Stomach (tissue), 9 donors: ENCODE results near the gene SLC6A3. TPM values are rescaled to one million over a fixed set of nuclear protein-coding genes. Genes with fewer than 3 reads are reported as not detected.

Experiments used
- DNase-seq, 2 donors: peaks; one replicate each; pipeline versions ENCODE4 v3.0.0 to v3.0.0-alpha.2; 2013 to 2019
- H3K27ac ChIP-seq, 5 donors: fragments of 200-600 bp in 4 of 5; sonication (generic) in 4 of 5; one replicate each; pipeline ENCODE4 v1.5.1; 2013 to 2019; ENCODE audit warnings: mild to moderate bottlenecking in 1 of 5, moderate library complexity in 1 of 5
- H3K27me3 ChIP-seq, 3 donors: fragments of 200-600 bp; sonication (generic); one replicate each; pipeline ENCODE4 v1.5.1; 2017 to 2019; ENCODE audit warnings: mixed run types in 1 of 3
- H3K36me3 ChIP-seq, 4 donors: fragments of 200-600 bp; sonication (generic); 1 replicate in 3 of 4; 2 replicates in 1 of 4; pipeline ENCODE4 v1.5.1; 2016 to 2019
- H3K4me1 ChIP-seq, 4 donors: fragments of 200-600 bp; sonication (generic); one replicate each; pipeline ENCODE4 v1.5.1; 2016 to 2019
- H3K4me3 ChIP-seq, 4 donors: fragments of 200-600 bp; sonication (generic) in 3 of 4; one replicate each; pipeline ENCODE4 v1.5.1; 2016 to 2019; ENCODE audit warnings: mild to moderate bottlenecking in 1 of 4
- H3K9me3 ChIP-seq, 4 donors: fragments of 200-600 bp; sonication (generic); one replicate each; pipeline ENCODE4 v1.5.1; 2016 to 2019
- EP300 ChIP-seq: sonication (generic); formaldehyde crosslinking; IDR thresholded peaks from one replicate; pipeline ENCODE4 v1.6.1; 2017; ENCODE audit warnings: antibody characterized with exemption
- POLR2A ChIP-seq, 4 donors: fragments of 450-650 bp; IDR thresholded peaks; one replicate each; pipeline ENCODE4 v1.6.1; 2016; ENCODE audit warnings: antibody characterized with exemption in 4 of 4, control low read depth in 2 of 4, mild to moderate bottlenecking in 1 of 4, moderate library complexity in 1 of 4
- POLR2AphosphoS5 ChIP-seq, 3 donors: sonication (generic); formaldehyde crosslinking; IDR thresholded peaks; one replicate each; pipeline ENCODE4 v1.6.1; 2016; ENCODE audit warnings: antibody characterized with exemption in 3 of 3
- WGBS, 5 donors: extraction: QIAGEN DNeasy Blood & Tissue Kit in 3 of 5; methylation state at CpG; one replicate each; pipeline versions ENCODE4 v1.1.5 to v1.1.7; 2013 to 2018; 5-methylcytosine and 5-hydroxymethylcytosine counted together
- intact Hi-C: fragments of 100-400 bp; cut with DNase I; formaldehyde crosslinking; loops from one replicate; pipeline ENCODE4 v1.15.1; 2023; ENCODE audit warnings: low total_unique reads
- polyA plus RNA-seq, 3 donors: library from polyadenylated mRNA; stranded (reverse); fragments of 200-250 nt; gene quantifications; one replicate each; pipeline ENCODE4 v1.2.3, GENCODE V29; 2013
- total RNA-seq, 5 donors: library from RNA; depleted of rRNA; stranded (reverse); fragments of >200 nt; gene quantifications; one replicate each; pipeline versions ENCODE4 v1.1.0 to v1.2.3, GENCODE V29; 2014 to 2016
- TF ChIP-seq, protein P1 (sequence below), 7 experiments: fragments of 450-650 bp in 4 of 7; fragments of 200-600 bp in 3 of 7; sonication (generic) in 3 of 7; IDR thresholded peaks; one replicate each; pipeline ENCODE4 v1.5.1; 2016 to 2019; ENCODE audit warnings: antibody characterized with exemption in 7 of 7, control low read depth in 2 of 7, mild to moderate bottlenecking in 1 of 7
- donor health status: healthy with polysubstance abuse.
- donor health status: Bipolar disorder and iron deficiency.
- donor health status: healthy.

Gene SLC6A3
- total and polyA plus RNA-seq, 8 donors = 0.05 TPM; not detected in 7

DNA sequence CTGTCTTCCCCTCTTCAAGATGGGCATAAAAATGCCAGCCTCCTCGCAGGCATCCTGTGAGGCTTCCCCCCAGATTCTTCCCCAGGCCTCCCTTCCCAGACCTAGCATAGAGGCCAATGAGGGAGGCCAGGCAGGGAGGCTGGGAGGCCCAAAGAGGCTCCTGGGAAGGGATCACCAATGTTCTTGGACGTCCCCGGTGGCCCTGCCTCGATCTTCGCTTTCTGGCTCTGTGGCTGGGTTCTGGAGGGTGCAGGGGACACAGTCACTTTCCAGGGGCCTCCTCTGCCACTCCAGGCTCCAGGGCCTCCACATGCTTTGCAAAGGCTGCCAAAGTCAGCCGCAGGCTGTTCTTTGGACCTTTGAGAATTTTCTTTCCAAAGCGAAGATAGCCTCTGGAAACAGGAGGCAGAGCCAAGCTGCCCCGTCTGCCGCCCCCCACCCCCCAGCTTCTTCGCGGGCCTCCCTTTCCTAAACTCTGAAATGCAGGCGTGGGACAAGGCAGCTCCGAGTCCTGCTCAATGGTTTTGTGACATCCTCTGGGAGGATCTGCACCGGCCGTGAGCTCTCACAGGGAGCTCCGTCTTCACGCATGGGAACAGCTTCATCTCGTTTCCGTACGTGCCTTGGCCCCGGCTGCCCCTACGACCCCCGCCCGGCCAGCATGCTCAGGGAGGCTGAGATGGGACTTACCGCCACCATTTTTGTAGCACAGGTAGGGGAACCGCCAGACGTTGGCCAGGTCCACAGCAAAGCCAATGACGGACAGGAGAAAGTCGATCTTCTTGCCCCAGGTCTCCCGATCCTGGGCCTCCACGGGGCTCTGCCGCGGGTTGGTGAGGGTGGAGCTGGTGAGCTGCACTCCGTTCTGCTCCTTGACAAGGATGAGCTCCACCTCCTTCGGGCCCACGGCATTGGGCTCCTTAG is 2.8 kb downstream of the SLC6A3 start:
- Histone ChIP-seq H3K4me1 (peaks cover 13 to 27% (median 20%) of the 10 kb centered on the region in 4 donors), H3K9me3 (no peaks in the 10 kb centered on the region), H3K4me3 (no peak overlapping the region), H3K36me3 (no peaks in the 10 kb centered on the region), H3K27me3 (peaks cover 17 to 100% (median 60%) of the 10 kb centered on the region in 3 donors), H3K27ac (no peak overlapping the region)
- TF ChIP-seq EP300 (no peak), POLR2AphosphoS5 (IDR thresholded peaks at IDR 0.05) (no peak), POLR2A (IDR thresholded peaks at IDR 0.05) (no peak)
- TF ChIP-seq, protein P1, sequence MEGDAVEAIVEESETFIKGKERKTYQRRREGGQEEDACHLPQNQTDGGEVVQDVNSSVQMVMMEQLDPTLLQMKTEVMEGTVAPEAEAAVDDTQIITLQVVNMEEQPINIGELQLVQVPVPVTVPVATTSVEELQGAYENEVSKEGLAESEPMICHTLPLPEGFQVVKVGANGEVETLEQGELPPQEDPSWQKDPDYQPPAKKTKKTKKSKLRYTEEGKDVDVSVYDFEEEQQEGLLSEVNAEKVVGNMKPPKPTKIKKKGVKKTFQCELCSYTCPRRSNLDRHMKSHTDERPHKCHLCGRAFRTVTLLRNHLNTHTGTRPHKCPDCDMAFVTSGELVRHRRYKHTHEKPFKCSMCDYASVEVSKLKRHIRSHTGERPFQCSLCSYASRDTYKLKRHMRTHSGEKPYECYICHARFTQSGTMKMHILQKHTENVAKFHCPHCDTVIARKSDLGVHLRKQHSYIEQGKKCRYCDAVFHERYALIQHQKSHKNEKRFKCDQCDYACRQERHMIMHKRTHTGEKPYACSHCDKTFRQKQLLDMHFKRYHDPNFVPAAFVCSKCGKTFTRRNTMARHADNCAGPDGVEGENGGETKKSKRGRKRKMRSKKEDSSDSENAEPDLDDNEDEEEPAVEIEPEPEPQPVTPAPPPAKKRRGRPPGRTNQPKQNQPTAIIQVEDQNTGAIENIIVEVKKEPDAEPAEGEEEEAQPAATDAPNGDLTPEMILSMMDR (IDR thresholded peaks at IDR 0.05) = no peak
- intact Hi-C loops = no loop called here
- DNase-seq = no peak
- 63 to 76% (median 72%) methylated on average over 29 to 36 of the region's 36 CpGs for WGBS, 5 donors

DNA sequence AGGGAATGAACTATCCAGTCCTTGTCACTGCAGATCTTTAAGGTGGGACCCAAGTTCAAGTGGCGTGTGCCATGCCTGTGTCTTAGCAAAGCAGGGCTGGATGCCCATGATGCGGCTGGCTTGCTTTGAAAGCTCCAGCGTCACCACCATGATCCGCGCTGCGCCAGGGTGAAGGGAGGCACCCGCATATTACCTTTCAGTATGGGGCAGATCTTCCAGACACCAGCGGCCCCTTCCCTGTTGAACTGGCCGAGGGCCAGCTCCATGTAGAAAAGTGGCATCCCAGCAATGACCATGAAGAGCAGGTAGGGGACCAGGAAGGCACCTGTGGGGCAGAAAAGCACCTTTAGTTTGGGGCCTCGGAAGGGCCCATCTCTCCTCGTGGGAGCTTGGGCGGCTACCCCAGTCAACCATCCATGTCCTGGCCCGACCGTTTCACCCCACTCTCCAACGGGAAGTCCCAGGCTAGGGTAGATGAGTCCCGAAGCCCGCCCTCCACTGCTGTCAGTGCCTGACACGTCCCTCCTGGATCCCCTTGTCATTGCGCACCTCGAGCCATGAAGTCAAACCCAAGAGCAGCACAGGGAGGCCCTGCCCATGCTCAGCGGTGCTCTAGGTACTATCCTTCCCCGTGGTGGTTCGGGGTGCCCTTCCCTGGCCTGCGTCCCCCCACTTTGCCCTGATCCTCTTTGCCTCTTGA is 3.9 kb downstream of the SLC6A3 start:
- intact Hi-C loops = no loop called here
- H3K4me1 ChIP-seq = peaks cover 13 to 26% (median 20%) of the 10 kb centered on the region in 4 donors
- no peaks in the 10 kb centered on the region for H3K9me3 ChIP-seq
- 84 to 92% (median 89%) methylated on average over 9 to 24 of the region's 24 CpGs for WGBS, 5 donors
- no peak overlapping the region for H3K4me3 ChIP-seq
- no peak overlapping the region for H3K27ac ChIP-seq
- peaks cover 17 to 93% (median 52%) of the 10 kb centered on the region in 3 donors for H3K27me3 ChIP-seq
- TF ChIP-seq POLR2A (IDR thresholded peaks at IDR 0.05) (no peak), EP300 (no peak), POLR2AphosphoS5 (IDR thresholded peaks at IDR 0.05) (no peak)
- TF ChIP-seq, protein P1 (IDR thresholded peaks at IDR 0.05) = no peak
- DNase-seq = no peak
- no peaks in the 10 kb centered on the region for H3K36me3 ChIP-seq

DNA sequence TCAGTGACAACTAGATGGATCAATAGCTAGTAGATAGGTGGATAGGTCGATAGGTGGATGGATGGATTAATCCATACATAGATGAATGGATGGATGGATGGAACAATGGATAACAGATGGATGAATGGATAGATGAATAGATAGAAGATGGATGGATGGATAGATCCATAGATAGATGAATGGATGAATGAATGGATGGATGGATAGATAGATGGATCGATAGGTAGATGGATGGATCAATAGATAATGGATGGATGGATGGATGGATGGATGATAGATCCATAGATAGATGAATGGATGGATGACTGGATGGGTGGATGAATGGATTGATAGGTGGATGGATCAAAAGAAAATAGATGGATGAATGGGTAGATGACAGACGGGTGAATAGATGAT is 5.1 kb downstream of the SLC6A3 start:
- Histone ChIP-seq H3K27me3 (peaks cover 6 to 81% (median 39%) of the 10 kb centered on the region in 3 donors), H3K4me1 (peaks cover 8 to 14% (median 9%) of the 10 kb centered on the region in 4 donors), H3K27ac (no peak overlapping the region), H3K4me3 (no peak overlapping the region), H3K36me3 (no peaks in the 10 kb centered on the region), H3K9me3 (no peaks in the 10 kb centered on the region)
- DNase-seq = no peak
- 72 to 89% (median 84%) methylated on average over 3 of the region's 3 CpGs for WGBS, 5 donors
- TF ChIP-seq POLR2AphosphoS5 (IDR thresholded peaks at IDR 0.05) = no peak
- no peak for TF ChIP-seq EP300
- TF ChIP-seq POLR2A (IDR thresholded peaks at IDR 0.05) = no peak
- TF ChIP-seq, protein P1 (IDR thresholded peaks at IDR 0.05) = no peak
- intact Hi-C loops = no loop called here

DNA sequence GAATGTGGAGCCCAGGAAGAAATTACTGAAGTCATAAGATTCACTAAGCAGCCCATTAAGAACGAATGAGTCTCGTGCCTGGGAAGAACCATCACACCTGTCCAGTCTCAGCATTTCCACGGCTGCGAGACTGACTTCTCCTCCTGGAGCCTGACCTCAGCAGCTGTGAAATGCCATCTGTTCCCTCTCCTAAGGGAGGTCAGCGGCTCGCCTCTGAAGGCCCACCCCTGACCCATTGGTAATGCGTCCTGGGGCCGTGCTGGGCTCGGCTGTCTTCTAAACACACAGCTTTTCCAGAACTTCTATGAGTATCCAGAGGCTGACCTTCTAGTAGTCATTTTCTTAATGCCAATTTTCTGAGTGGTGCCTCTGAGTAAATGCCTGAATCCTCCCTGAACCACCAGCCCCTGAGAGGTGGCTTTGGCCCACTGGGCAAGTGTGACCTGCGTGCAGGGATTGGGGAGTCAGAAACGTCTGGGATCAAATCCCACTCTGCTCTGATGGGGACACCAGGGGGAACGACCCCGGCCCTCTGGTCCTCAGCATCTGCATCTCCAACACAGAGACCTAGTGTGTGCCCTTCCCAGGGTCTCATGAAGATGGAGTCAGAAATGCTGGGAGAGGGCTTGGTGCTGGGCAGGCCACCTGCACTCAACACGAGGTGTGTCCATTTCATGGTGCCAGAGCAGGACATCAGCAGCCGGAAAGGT is 5.7 kb downstream of the SLC6A3 start:
- intact Hi-C loops = no loop called here
- WGBS, 5 donors = 62 to 81% (median 72%) methylated on average over 13 to 15 of the region's 15 CpGs
- H3K36me3 ChIP-seq = no peaks in the 10 kb centered on the region
- peaks cover under 1 to 75% (median 34%) of the 10 kb centered on the region in 3 donors for H3K27me3 ChIP-seq
- no peak for DNase-seq
- H3K9me3 ChIP-seq = no peaks in the 10 kb centered on the region
- peaks cover 2 to 8% (median 4%) of the 10 kb centered on the region in 4 donors for H3K4me1 ChIP-seq
- TF ChIP-seq, protein P1 (IDR thresholded peaks at IDR 0.05) = no peak
- TF ChIP-seq EP300 (no peak), POLR2A (IDR thresholded peaks at IDR 0.05) (no peak), POLR2AphosphoS5 (IDR thresholded peaks at IDR 0.05) (no peak)
- H3K27ac ChIP-seq = no peak overlapping the region
- no peak overlapping the region for H3K4me3 ChIP-seq
